SU-DHL-6 (cell line): ENCODE results near the gene OSBPL10.

Experiments
- EZH2phosphoT487 ChIP-seq: fragments of 200-600 bp; sonication (generic), shearing (Covaris generic); conservative IDR thresholded peaks from 2 replicates; pipeline ENCODE4 v1.6.1; 2018; ENCODE audit warnings: mild to moderate bottlenecking, antibody characterized with exemption, low read length, moderate library complexity, mixed read lengths
- TF ChIP-seq, protein P1 (sequence below): fragments of 200-600 bp; sonication (generic); IDR thresholded peaks from one replicate; pipeline ENCODE4 v1.5.1; 2017; ENCODE audit warnings: antibody characterized with exemption, mild to moderate bottlenecking, low read length, moderate library complexity; ENCODE audit not compliant: insufficient read depth, poor library complexity, severe bottlenecking

DNA sequence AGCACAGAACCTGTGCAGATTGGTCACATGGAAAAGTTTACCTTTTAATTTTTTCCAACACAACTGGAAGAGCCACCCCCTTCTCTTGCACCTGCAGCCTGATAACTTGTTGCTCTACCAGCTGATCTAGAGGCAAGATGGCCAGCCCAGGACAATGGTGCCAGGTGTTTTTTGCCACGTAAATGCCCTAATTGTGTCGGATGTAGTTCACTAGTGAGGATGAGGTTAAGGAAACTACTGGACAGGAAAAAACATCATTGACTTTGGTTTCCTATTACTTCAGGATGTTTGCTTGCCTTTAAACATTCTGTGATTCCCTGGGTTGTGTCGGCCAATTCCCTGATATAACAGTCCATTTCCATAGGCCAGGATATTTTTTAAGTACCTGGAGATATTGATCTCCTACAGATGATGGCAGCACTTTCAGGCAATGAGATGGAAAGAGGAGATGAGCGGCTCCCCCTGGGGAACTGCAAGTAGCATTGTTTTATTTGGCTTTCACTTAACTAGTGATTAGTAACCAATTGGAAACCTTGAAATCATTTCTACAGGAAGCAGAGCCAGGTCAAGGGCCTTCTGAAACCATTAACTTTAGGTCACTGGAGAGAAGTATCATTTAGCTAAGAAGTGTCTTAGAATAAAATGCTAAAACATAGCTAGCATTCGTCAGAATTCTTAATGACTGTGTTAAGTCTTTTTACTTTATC is 72.5 kb downstream of the OSBPL10 start:
- TF ChIP-seq, protein P1, sequence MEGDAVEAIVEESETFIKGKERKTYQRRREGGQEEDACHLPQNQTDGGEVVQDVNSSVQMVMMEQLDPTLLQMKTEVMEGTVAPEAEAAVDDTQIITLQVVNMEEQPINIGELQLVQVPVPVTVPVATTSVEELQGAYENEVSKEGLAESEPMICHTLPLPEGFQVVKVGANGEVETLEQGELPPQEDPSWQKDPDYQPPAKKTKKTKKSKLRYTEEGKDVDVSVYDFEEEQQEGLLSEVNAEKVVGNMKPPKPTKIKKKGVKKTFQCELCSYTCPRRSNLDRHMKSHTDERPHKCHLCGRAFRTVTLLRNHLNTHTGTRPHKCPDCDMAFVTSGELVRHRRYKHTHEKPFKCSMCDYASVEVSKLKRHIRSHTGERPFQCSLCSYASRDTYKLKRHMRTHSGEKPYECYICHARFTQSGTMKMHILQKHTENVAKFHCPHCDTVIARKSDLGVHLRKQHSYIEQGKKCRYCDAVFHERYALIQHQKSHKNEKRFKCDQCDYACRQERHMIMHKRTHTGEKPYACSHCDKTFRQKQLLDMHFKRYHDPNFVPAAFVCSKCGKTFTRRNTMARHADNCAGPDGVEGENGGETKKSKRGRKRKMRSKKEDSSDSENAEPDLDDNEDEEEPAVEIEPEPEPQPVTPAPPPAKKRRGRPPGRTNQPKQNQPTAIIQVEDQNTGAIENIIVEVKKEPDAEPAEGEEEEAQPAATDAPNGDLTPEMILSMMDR: no peak
- no peak for TF ChIP-seq EZH2phosphoT487
